Measurements from ENCODE around the gene MYH6.

Gene MYH6

DNA sequence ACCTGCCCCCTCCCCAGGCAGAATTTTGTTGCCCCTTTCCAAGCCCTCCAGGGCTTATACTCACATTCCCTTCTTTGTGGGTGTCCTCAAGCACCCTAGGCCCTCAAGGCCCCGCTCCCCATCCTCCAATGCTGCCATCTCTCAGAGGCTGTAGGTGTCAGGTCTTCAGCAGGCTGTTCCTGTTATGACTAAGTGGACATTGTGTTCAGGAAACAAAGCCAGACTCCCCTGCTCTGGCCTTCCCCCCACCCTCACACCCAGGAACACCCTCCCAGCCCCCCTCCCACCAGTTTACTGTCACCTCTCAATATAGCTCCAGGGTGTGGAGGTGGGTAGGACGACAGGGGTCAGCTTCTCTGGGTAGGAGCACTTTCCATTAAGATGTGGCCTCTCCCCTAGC lies 1.4 kb upstream of the MYH6 start:
- no peaks in the 10 kb centered on the region for H3K9me3 ChIP-seq (ENCODE audit: low read length)
- no peak overlapping the region for H3K4me3 ChIP-seq (ENCODE audit: low read depth in 1 of 2, low read length in 2 of 2)

DNA sequence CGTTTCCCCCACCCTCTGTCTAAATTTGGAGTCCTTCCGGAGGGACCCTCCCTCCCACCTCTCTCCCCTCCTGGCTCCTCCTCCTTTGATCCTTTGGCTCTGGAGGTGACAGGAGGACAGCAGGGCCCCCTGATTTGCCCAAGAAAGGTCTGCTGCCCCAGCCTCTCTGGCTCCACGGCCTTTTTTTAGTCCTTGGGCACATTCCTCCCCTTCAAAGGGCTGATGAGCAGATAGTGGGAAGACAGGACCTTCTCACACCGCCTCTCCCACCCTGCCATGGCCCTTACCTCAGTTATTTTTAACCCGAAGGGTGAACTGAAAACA lies 196 bp upstream of the MYH6 start:
- Histone ChIP-seq H3K9ac (ENCODE audit: low read length) (no peak overlapping the region), H3K4me3 (ENCODE audit: low read depth in 1 of 2, low read length in 2 of 2) (no peak overlapping the region), H3K9me3 (ENCODE audit: low read length) (no peaks in the 10 kb centered on the region), H3K36me3 (ENCODE audit: insufficient read depth, low read length) (no peaks in the 10 kb centered on the region), H3K27me3 (ENCODE audit: control insufficient read depth in 1 of 2, insufficient read depth in 2 of 2, low read length in 2 of 2) (no peaks in the 10 kb centered on the region), H3K27ac (ENCODE audit: low read depth, low read length) (no peak overlapping the region), H3K4me1 (ENCODE audit: insufficient read depth, low read length) (no peaks in the 10 kb centered on the region)

More for the DNA sequence above, 1.4 kb upstream of the MYH6 start:
- Histone ChIP-seq H3K36me3 (ENCODE audit: insufficient read depth, low read length) (no peaks in the 10 kb centered on the region), H3K27me3 (ENCODE audit: control insufficient read depth in 1 of 2, insufficient read depth in 2 of 2, low read length in 2 of 2) (no peaks in the 10 kb centered on the region), H3K9ac (ENCODE audit: low read length) (no peak overlapping the region), H3K4me1 (ENCODE audit: insufficient read depth, low read length) (no peaks in the 10 kb centered on the region), H3K27ac (ENCODE audit: low read depth, low read length) (no peak overlapping the region)

DNA sequence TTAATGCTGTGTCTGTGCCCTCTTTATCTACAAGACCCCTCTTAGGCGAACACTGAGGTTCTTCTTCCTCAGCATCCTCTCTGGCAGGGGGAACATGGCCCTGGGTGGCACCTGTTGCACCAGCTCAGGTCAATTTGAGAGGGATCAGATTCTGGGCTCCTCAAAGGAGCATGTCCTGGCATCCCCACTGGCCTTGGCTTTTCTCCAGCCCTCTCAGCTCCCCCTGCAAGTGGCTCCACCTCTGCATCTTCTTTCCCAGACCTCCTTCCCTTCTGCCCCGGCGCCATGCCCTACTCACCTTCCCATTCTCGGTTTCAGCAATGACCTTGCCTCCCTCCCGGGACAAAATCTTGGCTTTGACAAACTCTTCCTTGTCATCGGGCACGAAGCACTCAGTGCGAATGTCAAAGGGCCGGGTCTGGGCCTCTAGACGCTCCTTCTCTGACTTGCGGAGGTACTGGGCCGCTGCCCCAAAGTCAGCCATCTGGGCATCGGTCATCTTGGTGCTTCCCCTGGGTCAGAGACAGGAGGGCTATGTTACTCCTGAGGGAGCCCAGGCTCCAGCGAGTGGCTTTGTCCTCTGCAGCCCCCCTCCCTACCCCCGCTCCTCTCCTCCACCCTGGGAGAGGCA lies 1.2 kb downstream of the MYH6 start:
- Histone ChIP-seq H3K36me3 (ENCODE audit: insufficient read depth, low read length) (no peaks in the 10 kb centered on the region), H3K4me1 (ENCODE audit: insufficient read depth, low read length) (no peaks in the 10 kb centered on the region), H3K27ac (ENCODE audit: low read depth, low read length) (no peak overlapping the region), H3K4me3 (ENCODE audit: low read depth in 1 of 2, low read length in 2 of 2) (no peak overlapping the region), H3K27me3 (ENCODE audit: control insufficient read depth in 1 of 2, insufficient read depth in 2 of 2, low read length in 2 of 2) (no peaks in the 10 kb centered on the region), H3K9me3 (ENCODE audit: low read length) (no peaks in the 10 kb centered on the region), H3K9ac (ENCODE audit: low read length) (no peak overlapping the region)

DNA sequence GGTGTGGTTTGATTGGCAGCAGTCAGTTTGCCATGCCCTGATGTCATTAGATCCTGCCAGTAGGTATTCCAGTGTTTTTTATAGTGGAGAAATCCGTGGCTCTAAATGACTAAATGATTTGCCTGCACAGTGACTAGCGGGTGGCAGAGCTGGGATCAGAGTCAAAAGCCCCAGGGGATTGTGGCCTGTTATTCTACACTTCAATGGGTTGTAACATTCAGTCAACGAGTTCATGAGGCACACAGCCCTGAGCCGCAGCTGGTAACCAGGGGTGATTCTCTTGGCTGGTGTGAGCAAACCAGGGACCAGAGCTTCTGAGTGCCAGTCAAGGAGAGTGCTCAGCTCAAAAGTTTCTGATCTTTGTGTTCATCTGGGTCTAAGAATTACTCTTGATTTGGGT lies 1.8 kb downstream of the MYH6 start:
- Histone ChIP-seq H3K27me3 (ENCODE audit: control insufficient read depth in 1 of 2, insufficient read depth in 2 of 2, low read length in 2 of 2) (no peaks in the 10 kb centered on the region), H3K9me3 (ENCODE audit: low read length) (no peaks in the 10 kb centered on the region), H3K27ac (ENCODE audit: low read depth, low read length) (no peak overlapping the region), H3K9ac (ENCODE audit: low read length) (no peak overlapping the region), H3K4me3 (ENCODE audit: low read depth in 1 of 2, low read length in 2 of 2) (no peak overlapping the region), H3K36me3 (ENCODE audit: insufficient read depth, low read length) (no peaks in the 10 kb centered on the region), H3K4me1 (ENCODE audit: insufficient read depth, low read length) (no peaks in the 10 kb centered on the region)

DNA sequence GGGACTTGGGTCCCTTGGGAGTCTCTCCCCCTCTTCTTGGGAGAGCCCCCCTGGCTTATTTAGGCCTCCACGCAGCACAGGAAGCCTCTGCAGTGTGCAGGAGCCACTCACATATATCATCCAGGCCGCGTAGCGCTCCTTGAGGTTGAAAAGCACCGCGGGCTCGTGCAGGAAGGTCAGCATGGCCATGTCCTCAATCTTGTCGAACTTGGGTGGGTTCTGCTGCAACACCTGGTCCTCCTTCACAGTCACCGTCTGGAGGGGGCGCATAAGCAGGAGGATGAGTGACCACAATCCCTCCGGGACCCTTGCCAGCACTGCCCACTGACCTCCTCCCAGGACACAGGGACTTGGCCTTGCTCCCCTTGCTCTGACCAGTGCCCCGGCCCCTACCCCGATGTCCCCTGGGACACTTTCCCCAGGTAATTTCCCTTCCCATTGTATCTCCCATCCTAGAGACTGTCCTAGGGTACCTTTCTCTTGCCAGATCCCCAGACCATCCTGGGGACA lies 2.5 kb downstream of the MYH6 start:
- Histone ChIP-seq H3K4me3 (ENCODE audit: low read depth in 1 of 2, low read length in 2 of 2) (no peak overlapping the region), H3K27me3 (ENCODE audit: control insufficient read depth in 1 of 2, insufficient read depth in 2 of 2, low read length in 2 of 2) (no peaks in the 10 kb centered on the region), H3K9ac (ENCODE audit: low read length) (no peak overlapping the region), H3K9me3 (ENCODE audit: low read length) (no peaks in the 10 kb centered on the region), H3K36me3 (ENCODE audit: insufficient read depth, low read length) (no peaks in the 10 kb centered on the region), H3K27ac (ENCODE audit: low read depth, low read length) (no peak overlapping the region), H3K4me1 (ENCODE audit: insufficient read depth, low read length) (no peaks in the 10 kb centered on the region)

DNA sequence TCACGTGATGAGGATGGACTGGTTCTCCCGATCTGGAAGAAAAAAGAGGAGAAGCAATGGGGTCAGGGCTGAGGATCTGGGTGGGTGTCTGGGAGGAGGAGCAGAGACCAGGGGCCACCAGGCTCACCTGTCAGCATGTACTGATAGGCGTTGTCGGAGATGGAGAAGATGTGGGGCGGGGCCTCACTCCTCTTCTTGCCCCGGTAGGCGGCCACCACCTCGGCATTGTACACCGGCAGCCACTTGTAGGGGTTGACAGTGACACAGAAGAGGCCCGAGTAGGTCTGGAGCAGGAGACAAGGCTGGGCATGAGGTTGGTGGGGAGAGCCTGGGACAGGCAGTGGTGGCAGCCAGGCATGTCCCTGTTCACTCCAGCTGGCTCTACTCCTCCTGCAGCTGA lies 3.0 kb downstream of the MYH6 start:
- no peaks in the 10 kb centered on the region for H3K9me3 ChIP-seq (ENCODE audit: low read length)
- H3K27ac ChIP-seq (ENCODE audit: low read depth, low read length): no peak overlapping the region
- H3K36me3 ChIP-seq (ENCODE audit: insufficient read depth, low read length): no peaks in the 10 kb centered on the region
- H3K4me1 ChIP-seq (ENCODE audit: insufficient read depth, low read length): no peaks in the 10 kb centered on the region
- no peaks in the 10 kb centered on the region for H3K27me3 ChIP-seq (ENCODE audit: control insufficient read depth in 1 of 2, insufficient read depth in 2 of 2, low read length in 2 of 2)
- no peak overlapping the region for H3K4me3 ChIP-seq (ENCODE audit: low read depth in 1 of 2, low read length in 2 of 2)
- no peak overlapping the region for H3K9ac ChIP-seq (ENCODE audit: low read length)

DNA sequence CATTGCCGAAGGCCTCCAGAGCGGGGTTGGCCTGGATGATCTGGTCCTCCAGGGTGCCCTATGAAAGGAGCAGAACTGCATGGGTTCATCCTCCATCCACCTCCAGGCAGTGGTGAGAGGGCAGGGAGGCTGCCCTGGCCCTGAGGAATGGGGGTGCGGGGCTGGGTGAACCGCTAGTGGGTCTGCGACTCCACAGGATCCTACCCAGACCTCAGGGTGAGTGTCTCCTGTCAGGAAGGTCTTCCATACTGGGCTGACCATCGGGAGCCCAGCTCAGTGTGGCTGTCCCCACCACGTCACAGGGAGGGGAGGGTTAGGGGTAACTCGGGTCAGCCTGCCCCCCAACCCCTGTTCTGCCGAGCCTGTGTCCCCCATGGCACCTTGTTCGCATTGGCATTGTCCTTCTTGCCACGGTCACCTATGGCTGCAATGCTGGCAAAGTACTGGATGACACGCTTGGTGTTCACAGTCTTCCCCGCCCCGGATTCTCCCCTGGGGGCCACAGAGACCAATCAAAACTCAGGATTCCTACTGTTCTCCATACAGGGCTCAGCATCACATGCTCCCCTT lies 3.7 kb downstream of the MYH6 start:
- H3K27me3 ChIP-seq (ENCODE audit: control insufficient read depth in 1 of 2, insufficient read depth in 2 of 2, low read length in 2 of 2): no peaks in the 10 kb centered on the region
- H3K4me1 ChIP-seq (ENCODE audit: insufficient read depth, low read length): no peaks in the 10 kb centered on the region
- no peak overlapping the region for H3K9ac ChIP-seq (ENCODE audit: low read length)
- H3K9me3 ChIP-seq (ENCODE audit: low read length): no peaks in the 10 kb centered on the region
- H3K36me3 ChIP-seq (ENCODE audit: insufficient read depth, low read length): no peaks in the 10 kb centered on the region
- no peak overlapping the region for H3K27ac ChIP-seq (ENCODE audit: low read depth, low read length)
- H3K4me3 ChIP-seq (ENCODE audit: low read depth in 1 of 2, low read length in 2 of 2): no peak overlapping the region

DNA sequence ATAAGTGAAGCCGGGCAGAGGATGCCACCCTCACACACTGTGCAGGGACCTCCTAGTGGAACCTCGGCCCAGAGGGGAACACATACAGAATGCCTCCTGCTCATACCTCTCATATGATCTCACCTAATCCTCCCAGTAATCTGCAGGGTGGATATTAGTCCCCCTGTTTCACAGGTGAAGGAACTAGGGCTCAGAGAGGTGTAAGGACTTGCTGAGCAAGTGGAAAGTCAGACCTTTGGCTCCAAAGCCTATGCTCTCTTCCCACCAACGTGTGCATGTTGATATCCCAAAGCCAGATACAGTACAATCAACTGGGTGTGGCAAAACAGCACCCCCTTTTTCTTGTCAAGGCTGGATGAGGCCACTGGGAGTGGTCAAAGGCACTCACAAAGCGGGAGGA lies 4.2 kb downstream of the MYH6 start:
- Histone ChIP-seq H3K9ac (ENCODE audit: low read length) (no peak overlapping the region), H3K27me3 (ENCODE audit: control insufficient read depth in 1 of 2, insufficient read depth in 2 of 2, low read length in 2 of 2) (no peaks in the 10 kb centered on the region), H3K4me1 (ENCODE audit: insufficient read depth, low read length) (no peaks in the 10 kb centered on the region), H3K9me3 (ENCODE audit: low read length) (no peaks in the 10 kb centered on the region), H3K4me3 (ENCODE audit: low read depth in 1 of 2, low read length in 2 of 2) (no peak overlapping the region), H3K36me3 (ENCODE audit: insufficient read depth, low read length) (no peaks in the 10 kb centered on the region), H3K27ac (ENCODE audit: low read depth, low read length) (no peak overlapping the region)

DNA sequence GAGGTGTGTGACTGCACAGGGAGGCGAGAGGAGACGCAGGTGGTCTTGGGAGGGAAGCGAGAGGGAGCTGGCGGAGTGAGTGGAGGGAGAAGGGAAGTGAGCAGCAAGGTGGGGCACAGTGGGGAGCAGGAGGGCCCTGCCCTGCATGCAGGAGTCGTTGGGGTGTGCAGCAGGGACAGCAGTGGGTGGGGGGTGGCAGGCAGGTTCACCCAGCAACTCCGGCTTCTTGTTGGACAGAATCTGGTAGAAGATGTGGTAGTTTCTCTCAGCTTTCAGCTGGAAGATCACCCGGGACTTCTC lies 5.0 kb downstream of the MYH6 start:
- H3K4me3 ChIP-seq (ENCODE audit: low read depth in 1 of 2, low read length in 2 of 2): no peak overlapping the region
- no peaks in the 10 kb centered on the region for H3K36me3 ChIP-seq (ENCODE audit: insufficient read depth, low read length)
- no peaks in the 10 kb centered on the region for H3K4me1 ChIP-seq (ENCODE audit: insufficient read depth, low read length)
- no peak overlapping the region for H3K9ac ChIP-seq (ENCODE audit: low read length)
- H3K9me3 ChIP-seq (ENCODE audit: low read length): no peaks in the 10 kb centered on the region
- no peak overlapping the region for H3K27ac ChIP-seq (ENCODE audit: low read depth, low read length)
- no peaks in the 10 kb centered on the region for H3K27me3 ChIP-seq (ENCODE audit: control insufficient read depth in 1 of 2, insufficient read depth in 2 of 2, low read length in 2 of 2)

DNA sequence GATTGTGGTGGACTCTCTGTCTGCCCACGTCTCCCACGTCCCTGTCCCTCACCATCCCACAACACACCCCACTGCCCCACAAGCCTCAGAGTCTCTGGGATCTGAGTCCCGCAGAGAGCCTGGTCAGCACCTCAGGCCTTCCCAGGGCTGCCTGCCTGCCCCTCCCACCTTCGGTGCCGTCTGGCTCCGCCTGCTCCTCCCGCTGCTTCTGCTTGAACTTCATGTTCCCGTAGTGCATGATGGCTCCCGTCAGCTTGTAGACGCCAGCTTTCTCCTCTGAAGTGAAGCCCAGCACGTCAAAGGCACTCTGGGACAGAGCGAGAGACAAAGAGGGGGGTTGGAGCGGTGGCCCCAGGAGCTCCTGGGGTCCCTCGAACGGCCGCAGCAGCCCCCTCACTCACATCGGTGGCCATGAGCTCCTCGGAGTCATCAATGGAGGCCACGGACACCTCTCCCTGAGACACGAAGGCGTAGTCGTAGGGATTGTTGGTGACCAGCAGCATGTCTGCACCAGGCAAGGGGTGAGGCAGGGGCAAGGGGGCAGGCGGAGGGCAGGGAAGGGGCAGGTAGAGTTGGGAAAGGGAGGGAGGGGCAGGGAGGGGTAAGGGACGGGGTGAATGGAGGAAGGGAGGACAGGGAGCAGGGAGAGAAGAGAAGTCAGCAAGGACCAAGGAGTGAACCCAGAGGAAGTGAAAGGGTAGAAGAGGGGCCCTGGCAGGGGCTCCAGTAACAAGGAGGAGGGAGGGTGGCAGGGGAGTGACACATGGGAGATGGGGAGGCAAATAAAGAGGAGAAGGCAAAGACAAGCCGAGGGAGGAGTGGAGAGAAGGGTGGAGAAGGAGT lies 5.6 kb downstream of the MYH6 start:
- H3K27ac ChIP-seq (ENCODE audit: low read depth, low read length): no peak overlapping the region

DNA sequence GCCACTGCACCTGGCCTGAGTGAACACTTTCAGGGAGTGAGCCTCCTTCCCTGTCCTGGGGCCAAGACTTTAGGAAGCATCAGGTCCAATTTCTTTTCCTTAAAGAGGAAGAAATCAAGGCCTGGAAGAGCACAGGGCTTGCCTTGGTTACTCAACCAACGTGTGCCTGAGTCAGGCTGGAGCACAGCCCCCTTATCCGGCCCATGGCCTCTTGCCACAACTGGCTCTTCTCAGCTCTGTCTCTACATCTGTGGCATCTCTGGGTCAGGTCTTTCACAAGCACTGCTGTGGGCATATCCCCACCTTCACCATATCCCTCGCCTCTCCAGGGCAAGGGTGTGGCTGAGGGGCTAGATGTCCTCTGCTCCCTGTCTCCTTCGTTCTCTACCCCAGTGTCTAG lies 6.8 kb downstream of the MYH6 start:
- Histone ChIP-seq H3K9ac (ENCODE audit: low read length) (no peak overlapping the region), H3K36me3 (ENCODE audit: insufficient read depth, low read length) (no peaks in the 10 kb centered on the region), H3K27me3 (ENCODE audit: control insufficient read depth in 1 of 2, insufficient read depth in 2 of 2, low read length in 2 of 2) (no peaks in the 10 kb centered on the region), H3K4me1 (ENCODE audit: insufficient read depth, low read length) (no peaks in the 10 kb centered on the region), H3K27ac (ENCODE audit: low read depth, low read length) (no peak overlapping the region), H3K9me3 (ENCODE audit: low read length) (no peaks in the 10 kb centered on the region), H3K4me3 (ENCODE audit: low read depth in 1 of 2, low read length in 2 of 2) (no peak overlapping the region)

More for the DNA sequence above, 5.6 kb downstream of the MYH6 start:
- H3K9me3 ChIP-seq (ENCODE audit: low read length): no peaks in the 10 kb centered on the region
- no peak overlapping the region for H3K4me3 ChIP-seq (ENCODE audit: low read depth in 1 of 2, low read length in 2 of 2)
- no peaks in the 10 kb centered on the region for H3K4me1 ChIP-seq (ENCODE audit: insufficient read depth, low read length)
- no peaks in the 10 kb centered on the region for H3K36me3 ChIP-seq (ENCODE audit: insufficient read depth, low read length)
- no peaks in the 10 kb centered on the region for H3K27me3 ChIP-seq (ENCODE audit: control insufficient read depth in 1 of 2, insufficient read depth in 2 of 2, low read length in 2 of 2)
- no peak overlapping the region for H3K9ac ChIP-seq (ENCODE audit: low read length)
